Thymus (tissue), 11 donors: ENCODE data around the gene DEFB127. TPM values are rescaled to one million over a fixed set of nuclear protein-coding genes. Genes with fewer than 3 reads are reported as not detected.
"Not testable (repeated sequence)": the region's sequence is repeated elsewhere in the genome, so short reads cannot be mapped to it uniquely, and the experiment has no call there.

ENCODE experiments used
- DNase-seq, 9 donors: peaks; one replicate each; pipeline ENCODE4 v3.0.0-alpha.2; 2013; ENCODE audit warnings: low spot score in 9 of 9, low read depth in 6 of 9, missing footprints in 1 of 9
- H3K27ac ChIP-seq, 2 donors: one replicate each; pipeline ENCODE4 v1.5.1; 2013; ENCODE audit warnings: control low read depth in 1 of 2, low read depth in 1 of 2, low read length in 1 of 2, mild to moderate bottlenecking in 1 of 2, moderate library complexity in 1 of 2
- H3K27me3 ChIP-seq, 2 donors: one replicate each; pipeline ENCODE4 v1.5.1; 2013; ENCODE audit warnings: low read length in 1 of 2; ENCODE audit not compliant: control insufficient read depth in 2 of 2, insufficient read depth in 1 of 2
- H3K36me3 ChIP-seq, 2 donors: one replicate each; pipeline ENCODE4 v1.5.1; 2013; ENCODE audit warnings: low read length in 1 of 2, mild to moderate bottlenecking in 1 of 2, moderate library complexity in 1 of 2; ENCODE audit not compliant: control insufficient read depth in 2 of 2, insufficient read depth in 2 of 2
- H3K4me1 ChIP-seq, 2 donors: one replicate each; pipeline ENCODE4 v1.5.1; 2013; ENCODE audit warnings: low read length in 2 of 2; ENCODE audit not compliant: control insufficient read depth in 2 of 2, insufficient read depth in 2 of 2
- H3K4me3 ChIP-seq, 2 donors: one replicate each; pipeline ENCODE4 v1.5.1; 2013; ENCODE audit warnings: low read length in 2 of 2, control low read depth in 1 of 2, mild to moderate bottlenecking in 1 of 2
- H3K9me3 ChIP-seq, 2 donors: one replicate each; pipeline ENCODE4 v1.5.1; 2013; ENCODE audit warnings: low read length in 1 of 2, mild to moderate bottlenecking in 1 of 2; ENCODE audit not compliant: control insufficient read depth in 2 of 2, insufficient read depth in 1 of 2
- WGBS: extraction: QIAGEN DNeasy Blood & Tissue Kit; methylation state at CpG from one replicate; pipeline ENCODE4 v1.1.7; 2013; 5-methylcytosine and 5-hydroxymethylcytosine counted together
- polyA plus RNA-seq: library from polyadenylated mRNA; stranded (reverse); fragments of 200-250 nt; gene quantifications from one replicate; pipeline ENCODE4 v1.2.3, GENCODE V29; 2013
- total RNA-seq: library from RNA; stranded (reverse); fragments of 120-200 nt; gene quantifications from one replicate; pipeline ENCODE4 v1.2.4, GENCODE V29; 2013
- donor health status: healthy.

DEFB127 gene
- total and polyA plus RNA-seq, 2 donors = not detected

GRCh38 chr20:168876-169275 lies 11.6 kb downstream of the DEFB127 start:
- Histone ChIP-seq H3K4me3 (no peak overlapping the region), H3K36me3 (no peaks in the 10 kb centered on the region), H3K27me3 (no peaks in the 10 kb centered on the region), H3K9me3 (no peaks in the 10 kb centered on the region), H3K27ac (no peak overlapping the region), H3K4me1 (no peaks in the 10 kb centered on the region)
- 86% methylated on average over 2 of the region's 2 CpGs for WGBS
- DNase-seq = no peak

GRCh38 chr20:184288-184687 lies 27.0 kb downstream of the DEFB127 start:
- H3K27ac ChIP-seq = no peak overlapping the region
- no peaks in the 10 kb centered on the region for H3K36me3 ChIP-seq
- no peaks in the 10 kb centered on the region for H3K9me3 ChIP-seq
- no peaks in the 10 kb centered on the region for H3K27me3 ChIP-seq
- no peak overlapping the region for H3K4me3 ChIP-seq
- H3K4me1 ChIP-seq = no peaks in the 10 kb centered on the region
- DNase-seq = no peak
- 83% methylated on average over 2 of the region's 2 CpGs for WGBS

DNA sequence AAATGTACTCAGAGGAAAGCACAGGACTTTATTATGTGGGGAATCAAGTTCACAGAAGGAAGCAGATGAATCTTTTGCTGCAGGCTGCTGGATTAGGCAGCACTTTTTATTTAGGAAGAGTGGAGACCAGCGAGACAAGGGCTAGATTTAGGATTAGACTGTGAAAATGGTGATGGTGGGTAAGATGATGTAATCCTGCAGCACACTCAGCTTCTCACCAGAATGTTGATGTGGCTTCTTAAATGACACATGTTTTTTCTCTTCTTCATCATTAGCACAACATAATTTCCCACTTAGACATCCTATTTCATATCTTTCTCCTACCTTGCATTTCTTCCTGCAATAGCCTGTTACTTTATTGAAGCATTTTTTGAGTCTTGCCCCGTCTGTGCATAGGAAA lies 30.5 kb downstream of the DEFB127 start:
- Histone ChIP-seq H3K4me3 (no peak overlapping the region), H3K36me3 (no peaks in the 10 kb centered on the region), H3K27me3 (no peaks in the 10 kb centered on the region), H3K4me1 (no peaks in the 10 kb centered on the region), H3K27ac (no peak overlapping the region), H3K9me3 (no peaks in the 10 kb centered on the region)
- 71% methylated on average over 2 of the region's 2 CpGs for WGBS
- no peak for DNase-seq

DNA sequence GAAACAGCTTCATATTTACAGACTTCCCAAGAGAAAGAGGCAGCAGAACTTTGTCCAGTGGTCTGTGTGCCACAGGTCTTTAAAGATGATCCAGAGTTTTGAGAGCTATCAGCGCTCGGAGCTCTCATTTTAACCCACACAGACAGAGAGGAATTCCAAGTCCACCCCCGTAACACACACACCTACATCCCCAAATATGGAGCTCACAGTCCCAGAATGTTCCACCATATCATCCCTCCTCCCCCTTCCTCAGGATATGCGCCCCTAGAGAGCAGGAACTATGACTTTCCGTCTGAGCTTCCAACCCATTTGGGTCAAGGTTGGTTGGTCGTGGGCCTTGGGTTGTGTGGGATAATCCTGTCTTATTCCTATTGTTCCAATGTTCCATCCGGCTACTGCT lies 32.4 kb downstream of the DEFB127 start, which contains the start of gene DEFB128:
TSS of gene DEFB128 (minus strand) at position 101 of the 400 bp plus-strand sequence. CDS start at position 13, 88 bp downstream.
- Histone ChIP-seq H3K4me1 (no peaks in the 10 kb centered on the region), H3K9me3 (no peaks in the 10 kb centered on the region), H3K4me3 (no peak within 1 kb of the TSS), H3K36me3 (no peaks in the 10 kb centered on the region), H3K27ac (no peak within 1 kb of the TSS), H3K27me3 (no peaks in the 10 kb centered on the region)
- no peak for DNase-seq
- 73% methylated on average over 7 of the region's 7 CpGs for WGBS

DNA sequence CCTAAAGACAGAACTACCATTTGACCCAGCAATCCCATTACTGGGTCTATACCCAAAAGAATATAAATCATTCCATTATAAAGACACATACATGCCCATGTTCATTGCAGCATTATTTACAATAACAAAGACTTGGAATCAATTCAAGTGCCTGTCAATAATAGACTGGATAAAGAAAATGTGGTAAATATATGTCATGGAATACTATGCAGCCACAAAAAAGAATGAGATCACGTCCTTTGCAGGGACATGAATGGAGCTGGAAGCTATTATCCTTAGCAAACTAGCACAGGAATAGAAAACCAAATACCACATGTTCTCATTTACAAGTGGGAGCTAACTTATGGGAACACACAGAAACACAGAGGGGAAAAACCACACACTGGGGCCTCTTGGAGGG lies 41.0 kb downstream of the DEFB127 start:
- 88% methylated on average over 1 of the region's 1 CpG for WGBS
- H3K4me1 ChIP-seq = no peaks in the 10 kb centered on the region
- no peaks in the 10 kb centered on the region for H3K27me3 ChIP-seq
- no peak for DNase-seq
- H3K4me3 ChIP-seq = no peak overlapping the region
- H3K27ac ChIP-seq = no peak overlapping the region
- no peaks in the 10 kb centered on the region for H3K36me3 ChIP-seq
- no peaks in the 10 kb centered on the region for H3K9me3 ChIP-seq

- no peaks in the 10 kb centered on the region for H3K9me3 ChIP-seq
- 47% methylated on average over 4 of the region's 4 CpGs for WGBS
Measured at GRCh38 chr20:199996-200395, 42.7 kb downstream of the DEFB127 start.

GRCh38 chr20:203630-204029 lies 46.4 kb downstream of the DEFB127 start:
- not testable (repeated sequence) for H3K4me3 ChIP-seq, H3K36me3 ChIP-seq, H3K4me1 ChIP-seq, H3K27ac ChIP-seq, DNase-seq, H3K27me3 ChIP-seq, H3K9me3 ChIP-seq
- WGBS = 78% methylated on average over 4 of the region's 4 CpGs

More at GRCh38 chr20:199996-200395, 42.7 kb downstream of the DEFB127 start:
- no peak for DNase-seq
- H3K27ac ChIP-seq = no peak overlapping the region
- no peaks in the 10 kb centered on the region for H3K27me3 ChIP-seq
- no peaks in the 10 kb centered on the region for H3K36me3 ChIP-seq
- no peaks in the 10 kb centered on the region for H3K4me1 ChIP-seq
- H3K4me3 ChIP-seq = no peak overlapping the region

Other genes with a start within 250 kb of the DEFB127 start
- not detected for gene DEFB125, start 69.8 kb upstream of the DEFB127 start, total RNA-seq
- gene DEFB125, start 69.8 kb upstream of the DEFB127 start, polyA plus RNA-seq = 0.09 TPM
- not detected for gene DEFB126, start 14.9 kb upstream of the DEFB127 start, total RNA-seq
- not detected for gene DEFB126, start 14.9 kb upstream of the DEFB127 start, polyA plus RNA-seq
- gene DEFB128, start 32.3 kb downstream of the DEFB127 start, total RNA-seq = not detected
- not detected for gene DEFB128, start 32.3 kb downstream of the DEFB127 start, polyA plus RNA-seq
- not detected for gene DEFB129, start 69.8 kb downstream of the DEFB127 start, total RNA-seq
- gene DEFB129, start 69.8 kb downstream of the DEFB127 start, polyA plus RNA-seq = not detected
- gene DEFB132, start 100.3 kb downstream of the DEFB127 start, total RNA-seq = not detected
- 0.07 TPM for gene DEFB132, start 100.3 kb downstream of the DEFB127 start, polyA plus RNA-seq
- gene C20orf96, start 133.3 kb downstream of the DEFB127 start, total RNA-seq = 1.2 TPM
- 4.3 TPM for gene C20orf96, start 133.3 kb downstream of the DEFB127 start, polyA plus RNA-seq
- gene ZCCHC3, start 140.1 kb downstream of the DEFB127 start, total RNA-seq = 28.5 TPM
- gene ZCCHC3, start 140.1 kb downstream of the DEFB127 start, polyA plus RNA-seq = 21.8 TPM
- 2.5 TPM for gene SOX12, start 168.1 kb downstream of the DEFB127 start, total RNA-seq
- 4.7 TPM for gene SOX12, start 168.1 kb downstream of the DEFB127 start, polyA plus RNA-seq
- 3.8 TPM for gene NRSN2, start 189.7 kb downstream of the DEFB127 start, total RNA-seq
- gene NRSN2, start 189.7 kb downstream of the DEFB127 start, polyA plus RNA-seq = 16.7 TPM
- gene TRIB3, start 223.3 kb downstream of the DEFB127 start, total RNA-seq = 7.0 TPM
- 10.1 TPM for gene TRIB3, start 223.3 kb downstream of the DEFB127 start, polyA plus RNA-seq